ENCODE measurements around the gene NEDD4L. TPM values are rescaled to one million over a fixed set of nuclear protein-coding genes. Genes with fewer than 3 reads are reported as not detected.

Gene NEDD4L
- total and polyA plus RNA-seq, 2 donors = 15.1 to 56.9 TPM

DNA sequence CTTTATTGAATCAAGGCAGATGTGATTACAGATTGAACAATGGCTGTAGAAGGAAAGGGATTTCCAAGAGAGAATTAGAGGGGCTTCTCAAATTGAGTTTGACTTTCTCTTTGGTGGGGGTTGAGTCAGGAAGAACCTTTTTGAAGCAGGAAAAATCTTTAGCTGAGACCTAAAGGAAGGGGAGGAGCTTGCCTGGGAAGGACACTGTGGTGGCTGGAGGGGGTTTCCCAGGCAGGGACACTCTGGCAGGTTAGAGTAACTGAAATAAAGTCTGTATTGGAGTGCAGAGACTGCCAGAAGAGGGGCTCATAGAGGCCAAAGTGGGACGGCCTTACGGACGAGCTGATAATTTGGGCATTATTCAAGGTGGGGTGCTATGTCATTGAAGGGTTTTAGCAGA, 69.3 kb downstream of the NEDD4L start:
- Histone ChIP-seq H3K36me3 (ENCODE audit: insufficient read depth) (no peaks in the 10 kb centered on the region), H3K4me1 (ENCODE audit: insufficient read depth) (no peaks in the 10 kb centered on the region), H3K4me3 (ENCODE audit: low read depth, low read length) (no peak overlapping the region), H3K27ac (ENCODE audit: low read depth) (no peak overlapping the region)
- DNase-seq (ENCODE audit: extremely low spot score) = no peak
- WGBS = 98% methylated on average over 3 of the region's 3 CpGs

DNA sequence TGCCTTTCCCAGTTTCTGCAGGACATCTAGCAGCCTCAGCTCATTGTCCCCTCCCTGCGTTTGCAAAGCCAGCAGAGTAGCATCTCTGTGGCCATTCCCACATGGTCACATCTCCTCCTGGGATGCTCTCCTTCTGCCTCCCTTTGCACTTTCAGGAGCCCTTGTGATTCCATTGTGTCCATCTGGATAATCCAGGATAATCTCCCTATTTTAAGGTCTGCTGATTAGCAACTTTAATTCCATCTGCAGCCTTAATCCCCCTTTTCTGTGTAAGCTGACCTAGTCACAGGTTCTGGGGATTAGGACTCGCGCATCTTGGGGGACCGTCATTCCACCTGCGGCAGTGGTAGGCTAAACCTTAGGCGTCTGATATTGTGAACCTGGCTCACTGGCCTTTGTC, 70.7 kb downstream of the NEDD4L start:
- WGBS = 96% methylated on average over 6 of the region's 6 CpGs
- no peaks in the 10 kb centered on the region for H3K4me1 ChIP-seq (ENCODE audit: insufficient read depth)
- H3K27ac ChIP-seq (ENCODE audit: low read depth) = no peak overlapping the region
- DNase-seq (ENCODE audit: extremely low spot score) = no peak
- no peak overlapping the region for H3K4me3 ChIP-seq (ENCODE audit: low read depth, low read length)
- H3K36me3 ChIP-seq (ENCODE audit: insufficient read depth) = no peaks in the 10 kb centered on the region

DNA sequence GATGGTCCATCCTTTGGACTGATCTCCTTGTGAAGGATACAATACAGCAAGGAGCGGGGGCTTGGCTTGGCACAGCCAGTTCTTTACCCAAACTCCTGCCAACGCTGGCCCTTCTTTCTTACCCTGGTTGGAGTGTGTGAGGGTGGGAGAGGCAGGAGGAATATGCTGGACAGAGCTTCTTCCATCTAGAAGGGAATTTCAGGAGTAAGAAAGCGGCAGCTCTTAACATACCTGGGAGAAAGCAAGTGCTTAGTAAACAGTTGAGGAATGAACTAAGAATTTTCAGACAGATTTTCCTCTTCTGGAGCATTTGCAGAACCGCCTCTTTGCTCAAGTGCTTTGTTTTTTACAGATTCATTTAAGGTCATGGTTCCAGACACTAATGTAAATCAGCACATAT, 72.8 kb downstream of the NEDD4L start:
- 69% methylated on average over 4 of the region's 4 CpGs for WGBS
- no peaks in the 10 kb centered on the region for H3K4me1 ChIP-seq (ENCODE audit: insufficient read depth)
- no peak overlapping the region for H3K4me3 ChIP-seq (ENCODE audit: low read depth, low read length)
- H3K27ac ChIP-seq (ENCODE audit: low read depth) = no peak overlapping the region
- H3K36me3 ChIP-seq (ENCODE audit: insufficient read depth) = no peaks in the 10 kb centered on the region
- DNase-seq (ENCODE audit: extremely low spot score) = no peak

DNA sequence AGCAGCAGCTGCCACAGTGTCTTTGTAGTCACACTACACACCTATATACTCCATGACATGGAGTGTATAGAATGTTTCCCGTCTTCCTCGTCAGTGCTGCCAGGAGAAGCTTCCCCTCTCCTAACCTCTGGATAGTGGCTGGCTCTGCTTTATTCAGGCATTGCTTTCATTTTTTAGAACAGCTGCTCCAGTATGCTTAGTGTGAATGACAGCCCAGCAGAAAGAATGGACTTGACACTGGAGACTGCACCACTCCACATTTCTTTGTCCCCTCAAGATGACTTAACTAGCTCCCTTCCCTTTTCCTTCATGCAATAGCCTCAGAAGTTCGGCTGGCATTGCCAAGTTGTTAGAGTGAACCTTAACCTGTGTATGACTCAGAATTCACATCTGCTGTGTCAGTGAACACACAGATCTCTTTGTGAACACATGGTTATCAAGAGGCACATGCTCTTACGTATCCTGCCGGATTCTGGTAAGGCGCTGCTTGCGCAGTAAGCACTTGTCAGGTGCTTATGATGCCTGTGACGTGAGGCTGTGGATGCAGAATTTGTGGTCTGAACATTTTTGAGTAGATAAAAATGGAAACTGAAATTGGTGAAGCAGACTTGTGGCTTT, 73.9 kb downstream of the NEDD4L start:
- 52% methylated on average over 8 of the region's 8 CpGs for WGBS
- Histone ChIP-seq H3K36me3 (ENCODE audit: insufficient read depth) (no peaks in the 10 kb centered on the region), H3K4me1 (ENCODE audit: insufficient read depth) (no peaks in the 10 kb centered on the region), H3K27ac (ENCODE audit: low read depth) (no peak overlapping the region), H3K4me3 (ENCODE audit: low read depth, low read length) (no peak overlapping the region)
- DNase-seq (ENCODE audit: extremely low spot score) = no peak

DNA sequence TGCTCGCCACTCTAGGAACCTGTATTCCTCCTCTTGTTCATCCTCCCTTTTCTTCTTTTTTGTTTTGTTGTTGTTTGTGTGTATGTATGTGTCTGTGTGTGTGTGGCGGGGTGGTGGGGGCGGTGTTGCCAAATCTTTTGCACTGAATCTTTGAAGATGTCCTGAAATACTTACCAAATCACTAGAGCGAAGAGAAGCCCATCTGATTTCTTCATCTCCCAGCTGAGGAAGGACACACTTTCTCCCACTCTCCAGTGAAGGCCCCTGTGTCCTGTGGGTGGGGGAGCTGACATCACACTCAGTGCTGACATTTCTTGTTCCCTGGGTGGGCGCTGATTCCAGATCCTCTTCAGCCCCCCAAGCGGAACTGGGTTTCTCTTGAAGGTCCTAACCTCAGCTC, 74.5 kb downstream of the NEDD4L start:
- no peaks in the 10 kb centered on the region for H3K36me3 ChIP-seq (ENCODE audit: insufficient read depth)
- whole genome bisulfite sequencing = 93% methylated on average over 6 of the region's 6 CpGs
- no peaks in the 10 kb centered on the region for H3K4me1 ChIP-seq (ENCODE audit: insufficient read depth)
- H3K4me3 ChIP-seq (ENCODE audit: low read depth, low read length) = no peak overlapping the region
- DNase-seq (ENCODE audit: extremely low spot score) = no peak
- H3K27ac ChIP-seq (ENCODE audit: low read depth) = no peak overlapping the region

DNA sequence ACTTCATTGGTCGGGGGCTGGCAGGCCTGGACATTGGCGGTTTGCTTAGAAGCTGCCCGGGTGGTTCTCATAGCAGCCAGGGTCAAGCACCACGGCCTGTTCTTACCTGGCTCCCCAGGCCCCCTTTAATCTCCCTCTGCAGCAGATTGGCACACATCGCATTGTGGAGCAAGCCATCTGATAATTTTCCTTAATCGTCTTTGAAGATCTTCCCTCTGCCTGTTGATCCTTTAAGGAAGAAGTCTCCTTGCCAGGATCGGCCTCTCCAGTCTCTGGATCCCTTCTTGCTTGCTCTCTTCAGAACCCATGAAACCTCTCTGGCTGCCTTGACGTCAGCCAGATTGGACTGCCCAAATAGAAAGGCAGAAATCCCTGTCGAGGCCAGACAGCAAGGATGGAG, 75.8 kb downstream of the NEDD4L start:
- DNase-seq (ENCODE audit: extremely low spot score) = no peak
- H3K4me3 ChIP-seq (ENCODE audit: low read depth, low read length) = no peak overlapping the region
- 92% methylated on average over 9 of the region's 9 CpGs for WGBS
- no peaks in the 10 kb centered on the region for H3K36me3 ChIP-seq (ENCODE audit: insufficient read depth)
- no peak overlapping the region for H3K27ac ChIP-seq (ENCODE audit: low read depth)
- no peaks in the 10 kb centered on the region for H3K4me1 ChIP-seq (ENCODE audit: insufficient read depth)

DNA sequence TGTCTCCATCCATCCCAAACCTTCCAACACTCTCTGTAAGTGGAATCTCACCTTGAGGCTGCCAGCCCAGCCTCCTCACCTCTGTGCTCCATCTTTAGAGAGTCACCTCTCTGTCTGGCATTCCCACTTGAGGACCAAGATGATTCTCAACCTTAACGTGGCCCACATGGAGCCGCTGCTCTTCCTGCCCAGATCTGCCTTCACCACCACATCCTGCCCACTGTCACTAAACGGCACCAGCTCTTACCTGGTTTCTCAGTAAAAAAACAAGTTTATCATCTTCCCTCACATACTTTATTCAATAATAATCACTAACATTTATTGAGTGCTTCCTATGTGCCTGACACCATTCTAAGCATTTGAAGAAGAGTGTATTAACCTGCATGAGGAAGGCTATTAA, 80.4 kb downstream of the NEDD4L start:
- WGBS = 45% methylated on average over 3 of the region's 3 CpGs
- Histone ChIP-seq H3K36me3 (ENCODE audit: insufficient read depth) (no peaks in the 10 kb centered on the region), H3K27ac (ENCODE audit: low read depth) (no peak overlapping the region), H3K4me1 (ENCODE audit: insufficient read depth) (no peaks in the 10 kb centered on the region), H3K4me3 (ENCODE audit: low read depth, low read length) (no peak overlapping the region)
- DNase-seq (ENCODE audit: extremely low spot score) = no peak

DNA sequence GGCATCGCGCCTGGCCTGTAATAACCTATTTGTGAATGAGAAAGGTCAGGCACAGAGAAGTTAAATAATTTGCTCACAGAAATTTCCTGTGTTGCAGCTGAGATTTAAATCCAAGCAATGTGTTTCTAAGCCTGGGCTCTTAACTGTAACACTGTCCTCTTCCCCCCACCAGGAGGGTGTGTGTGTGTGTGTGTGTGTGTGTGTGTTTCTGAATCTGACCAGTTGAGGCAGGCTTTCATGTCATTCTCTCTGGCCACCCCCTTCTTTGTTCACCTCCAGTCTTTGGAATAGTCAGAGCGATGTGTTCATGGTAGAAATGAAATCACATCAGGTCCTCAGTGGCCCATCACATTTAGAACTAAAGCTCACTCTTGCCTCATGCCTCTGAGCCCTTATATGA, 81.2 kb downstream of the NEDD4L start:
- no peaks in the 10 kb centered on the region for H3K4me1 ChIP-seq (ENCODE audit: insufficient read depth)

DNA sequence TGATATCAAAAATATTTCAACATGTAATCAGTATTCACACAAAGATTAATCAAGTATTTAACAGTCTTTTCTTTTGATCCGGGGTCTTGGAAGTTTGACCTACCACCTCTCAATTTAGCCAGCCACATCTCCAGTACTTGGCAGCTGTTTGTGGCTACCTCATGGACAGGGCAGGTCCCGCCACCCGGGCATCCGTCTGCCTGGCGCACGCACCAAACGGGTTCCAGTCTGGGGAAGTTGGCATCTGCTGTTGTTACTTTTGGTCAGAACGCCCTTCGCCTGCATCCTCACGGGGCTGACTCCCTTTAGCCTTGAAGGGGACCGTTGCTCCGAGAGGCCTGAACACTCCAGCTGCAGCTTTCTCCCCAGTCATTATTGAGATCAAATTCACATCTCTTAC, 81.7 kb downstream of the NEDD4L start:
- Histone ChIP-seq H3K4me1 (ENCODE audit: insufficient read depth) (no peaks in the 10 kb centered on the region), H3K4me3 (ENCODE audit: low read depth, low read length) (no peak overlapping the region), H3K27ac (ENCODE audit: low read depth) (no peak overlapping the region), H3K36me3 (ENCODE audit: insufficient read depth) (no peaks in the 10 kb centered on the region)
- 93% methylated on average over 12 of the region's 12 CpGs for whole genome bisulfite sequencing
- DNase-seq (ENCODE audit: extremely low spot score) = no peak

More for the DNA sequence above, 81.2 kb downstream of the NEDD4L start:
- H3K27ac ChIP-seq (ENCODE audit: low read depth) = no peak overlapping the region
- H3K36me3 ChIP-seq (ENCODE audit: insufficient read depth) = no peaks in the 10 kb centered on the region
- 98% methylated on average over 3 of the region's 3 CpGs for WGBS
- DNase-seq (ENCODE audit: extremely low spot score) = no peak
- H3K4me3 ChIP-seq (ENCODE audit: low read depth, low read length) = no peak overlapping the region

DNA sequence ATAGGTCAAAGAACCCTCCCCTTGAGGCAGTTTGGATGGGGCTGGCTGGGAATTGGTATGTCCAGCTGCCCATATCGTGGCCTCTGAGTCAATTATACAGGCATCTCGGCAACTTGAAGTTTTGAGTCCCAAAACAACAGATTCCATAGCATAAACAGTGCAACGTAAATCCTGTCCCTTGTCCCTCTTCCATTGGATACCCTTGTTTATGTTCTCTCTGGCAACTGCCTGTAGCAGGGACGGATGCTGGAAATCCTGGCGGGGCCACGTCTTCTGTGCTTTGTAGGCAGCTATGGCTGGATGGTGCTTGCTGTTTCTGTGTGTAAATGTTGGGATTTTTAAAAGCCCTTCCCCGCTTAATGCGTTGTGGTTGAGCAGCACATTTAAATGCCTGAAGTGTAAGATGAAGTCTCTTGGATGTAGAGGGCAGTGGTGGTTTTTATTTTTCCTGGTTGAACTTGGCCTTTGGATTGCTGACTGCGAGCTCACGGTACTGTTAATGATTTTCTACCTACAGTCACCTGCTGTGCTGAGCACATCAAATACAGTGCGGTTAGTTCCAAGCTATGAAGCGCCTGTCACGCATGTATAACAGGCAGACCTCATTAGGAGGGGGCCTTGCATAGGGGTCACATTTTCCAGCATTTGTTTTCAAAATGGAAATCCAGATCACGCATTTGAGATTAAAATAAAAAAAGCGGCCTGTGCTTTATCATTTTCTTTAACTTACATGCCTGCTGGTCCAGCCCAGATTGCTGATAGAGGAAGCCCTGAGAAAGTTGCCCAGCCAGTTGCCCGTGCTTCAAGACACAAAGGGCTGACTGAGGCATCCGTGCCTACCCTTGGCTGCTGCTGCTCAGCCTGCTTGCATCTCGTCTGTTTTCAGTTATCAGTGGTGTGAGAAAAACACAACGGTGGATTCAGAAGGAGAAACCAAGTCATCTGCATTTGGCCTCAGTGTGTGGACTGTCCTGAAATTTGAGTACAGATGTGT, 84.7 kb downstream of the NEDD4L start:
- no peak for DNase-seq (ENCODE audit: extremely low spot score)
- WGBS = 84% methylated on average over 19 of the region's 19 CpGs
- no peaks in the 10 kb centered on the region for H3K36me3 ChIP-seq (ENCODE audit: insufficient read depth)

DNA sequence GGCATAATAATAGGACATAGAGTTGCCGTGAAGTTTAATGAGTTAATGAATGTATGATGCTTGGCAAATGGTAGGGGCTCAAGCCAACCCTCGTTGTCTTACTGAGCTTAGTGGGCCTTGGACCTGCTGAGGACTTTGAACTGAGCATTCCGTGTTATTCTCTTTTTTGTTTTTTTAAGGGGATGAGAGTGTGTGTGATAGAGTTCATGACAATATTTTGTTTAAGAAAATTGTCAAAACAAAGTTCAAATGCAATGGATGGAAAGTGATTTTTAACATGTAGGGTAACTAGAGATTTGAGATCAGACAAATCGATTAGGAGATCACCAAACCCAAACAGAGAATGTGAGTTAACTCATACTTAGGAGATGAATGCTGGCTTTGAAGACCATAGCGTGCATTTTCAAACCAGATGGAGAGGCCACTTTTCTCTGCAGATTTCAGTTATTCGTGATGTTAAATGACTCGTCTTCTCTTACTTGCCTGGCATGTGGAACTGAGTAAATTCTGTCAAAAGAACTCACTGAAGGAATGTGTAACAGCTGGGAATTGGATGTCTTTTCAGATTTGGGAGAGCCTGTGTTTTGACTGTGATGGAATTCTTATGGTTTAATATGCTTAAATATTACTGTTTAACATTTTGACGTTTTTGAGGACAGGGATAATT, 88.7 kb downstream of the NEDD4L start:
- DNase-seq (ENCODE audit: extremely low spot score) = no peak
- H3K4me1 ChIP-seq (ENCODE audit: insufficient read depth) = no peaks in the 10 kb centered on the region
- H3K4me3 ChIP-seq (ENCODE audit: low read depth, low read length) = no peak overlapping the region
- H3K36me3 ChIP-seq (ENCODE audit: insufficient read depth) = no peaks in the 10 kb centered on the region
- H3K27ac ChIP-seq (ENCODE audit: low read depth) = no peak overlapping the region
- 59% methylated on average over 8 of the region's 8 CpGs for WGBS

More for the DNA sequence above, 84.7 kb downstream of the NEDD4L start:
- no peak overlapping the region for H3K27ac ChIP-seq (ENCODE audit: low read depth)
- no peaks in the 10 kb centered on the region for H3K4me1 ChIP-seq (ENCODE audit: insufficient read depth)
- H3K4me3 ChIP-seq (ENCODE audit: low read depth, low read length) = no peak overlapping the region

DNA sequence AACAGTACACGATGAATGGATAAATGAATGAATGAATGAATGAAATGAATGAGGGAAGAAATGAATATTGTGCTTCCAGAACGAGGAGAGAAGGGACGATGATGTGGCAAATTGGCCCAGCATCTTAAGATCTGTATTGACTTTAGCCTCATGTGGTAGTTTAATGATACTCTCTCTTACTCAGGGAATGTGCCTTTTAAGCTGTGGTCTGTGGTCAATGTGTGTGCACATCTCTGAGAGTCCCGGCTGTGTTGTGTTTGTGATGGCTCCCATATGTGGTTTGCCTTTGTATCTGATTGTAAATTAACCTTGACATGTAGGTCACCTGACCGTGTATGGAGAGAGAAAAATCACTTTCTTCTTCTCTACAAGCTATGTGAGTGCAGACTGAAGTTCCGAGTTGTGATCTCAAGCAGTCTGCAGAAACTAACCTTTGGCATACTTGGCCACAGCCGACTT, 91.2 kb downstream of the NEDD4L start:
- no peak for DNase-seq (ENCODE audit: extremely low spot score)
- no peaks in the 10 kb centered on the region for H3K36me3 ChIP-seq (ENCODE audit: insufficient read depth)
- H3K4me1 ChIP-seq (ENCODE audit: insufficient read depth) = no peaks in the 10 kb centered on the region
- WGBS = 55% methylated on average over 7 of the region's 7 CpGs
- H3K27ac ChIP-seq (ENCODE audit: low read depth) = no peak overlapping the region
- no peak overlapping the region for H3K4me3 ChIP-seq (ENCODE audit: low read depth, low read length)

DNA sequence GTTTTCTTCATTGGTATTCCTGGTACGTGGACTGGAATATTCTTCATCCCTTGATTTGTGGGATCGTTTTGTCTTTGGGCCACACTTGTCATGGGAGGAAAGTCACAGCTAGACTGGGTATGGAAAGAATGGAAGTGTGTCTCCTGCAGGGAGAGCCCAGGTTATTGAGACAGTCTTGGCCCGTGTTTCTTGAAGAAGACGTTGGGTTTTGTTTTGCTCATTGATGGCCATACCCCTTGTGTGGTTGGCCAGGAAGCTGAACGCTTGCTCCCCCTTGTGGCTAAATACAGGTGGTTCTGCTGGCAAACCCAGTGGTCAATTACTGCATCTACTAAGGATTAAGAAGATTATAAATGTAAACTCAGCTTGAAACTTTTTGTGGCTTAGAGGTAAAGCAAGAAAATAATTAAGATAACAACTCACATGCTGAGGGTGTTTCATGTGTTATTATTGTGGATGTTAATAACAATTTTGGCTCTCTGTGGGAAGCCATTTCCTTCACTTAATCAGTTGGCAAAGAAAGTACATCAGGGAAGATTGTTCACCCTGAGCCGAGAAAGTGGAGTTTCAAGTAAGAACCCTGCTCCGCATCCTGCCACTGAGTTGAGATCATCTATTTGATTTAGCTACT, 91.8 kb downstream of the NEDD4L start:
- Histone ChIP-seq H3K4me3 (ENCODE audit: low read depth, low read length) (no peak overlapping the region), H3K36me3 (ENCODE audit: insufficient read depth) (no peaks in the 10 kb centered on the region), H3K4me1 (ENCODE audit: insufficient read depth) (no peaks in the 10 kb centered on the region), H3K27ac (ENCODE audit: low read depth) (no peak overlapping the region)
- DNase-seq (ENCODE audit: extremely low spot score) = no peak
- WGBS = 50% methylated on average over 7 of the region's 7 CpGs
